ENCODE results near the gene HPCAL1.

HPCAL1 gene

GRCh38 chr2:10431797-10432196, 129.1 kb downstream of the HPCAL1 start:
- peaks cover 4% of the 10 kb centered on the region for H3K4me1 ChIP-seq (ENCODE audit: control insufficient read depth, insufficient read depth, low read length, poor library complexity, severe bottlenecking)
- no peak overlapping the region for H3K4me3 ChIP-seq (ENCODE audit: extremely low read depth, insufficient read depth, low read length, poor library complexity, severe bottlenecking)
- no peak overlapping the region for H3K27ac ChIP-seq (ENCODE audit: low read depth, low read length, severe bottlenecking)
- H3K36me3 ChIP-seq (ENCODE audit: control insufficient read depth, insufficient read depth, low read length): no peaks in the 10 kb centered on the region
- H3K9me3 ChIP-seq (ENCODE audit: control insufficient read depth, low read length): no peaks in the 10 kb centered on the region
- whole genome bisulfite sequencing, 2 experiments (ENCODE audit: insufficient coverage in 2 of 2): 82 to 84% methylated on average over 10 to 15 of the region's 16 CpGs

- no peaks in the 10 kb centered on the region for H3K9me3 ChIP-seq (ENCODE audit: control insufficient read depth, low read length)
- WGBS, 2 experiments (ENCODE audit: insufficient coverage in 2 of 2): 34 to 42% methylated on average over 34 to 37 of the region's 49 CpGs
- no peaks in the 10 kb centered on the region for H3K36me3 ChIP-seq (ENCODE audit: control insufficient read depth, insufficient read depth, low read length)
- peak overlapping the region; percentile 16 for H3K4me3 ChIP-seq (ENCODE audit: extremely low read depth, insufficient read depth, low read length, poor library complexity, severe bottlenecking)
- H3K27ac ChIP-seq (ENCODE audit: low read depth, low read length, severe bottlenecking): no peak overlapping the region
- H3K4me1 ChIP-seq (ENCODE audit: control insufficient read depth, insufficient read depth, low read length, poor library complexity, severe bottlenecking): peaks cover 4% of the 10 kb centered on the region
Observed at GRCh38 chr2:10432311-10433181, 129.8 kb downstream of the HPCAL1 start.

GRCh38 chr2:10433264-10433946, 130.7 kb downstream of the HPCAL1 start:
- WGBS, 2 experiments (ENCODE audit: insufficient coverage in 2 of 2): 88 to 96% methylated on average over 7 to 8 of the region's 10 CpGs
- Histone ChIP-seq H3K36me3 (ENCODE audit: control insufficient read depth, insufficient read depth, low read length) (no peaks in the 10 kb centered on the region), H3K9me3 (ENCODE audit: control insufficient read depth, low read length) (no peaks in the 10 kb centered on the region), H3K27ac (ENCODE audit: low read depth, low read length, severe bottlenecking) (no peak overlapping the region), H3K4me3 (ENCODE audit: extremely low read depth, insufficient read depth, low read length, poor library complexity, severe bottlenecking) (no peak overlapping the region), H3K4me1 (ENCODE audit: control insufficient read depth, insufficient read depth, low read length, poor library complexity, severe bottlenecking) (peaks cover 4% of the 10 kb centered on the region)

GRCh38 chr2:10433947-10434885, 131.5 kb downstream of the HPCAL1 start:
- Histone ChIP-seq H3K4me3 (ENCODE audit: extremely low read depth, insufficient read depth, low read length, poor library complexity, severe bottlenecking) (no peak overlapping the region), H3K27ac (ENCODE audit: low read depth, low read length, severe bottlenecking) (no peak overlapping the region), H3K4me1 (ENCODE audit: control insufficient read depth, insufficient read depth, low read length, poor library complexity, severe bottlenecking) (peaks cover 4% of the 10 kb centered on the region), H3K36me3 (ENCODE audit: control insufficient read depth, insufficient read depth, low read length) (peaks cover 3% of the 10 kb centered on the region), H3K9me3 (ENCODE audit: control insufficient read depth, low read length) (no peaks in the 10 kb centered on the region)
- 85 to 90% methylated on average over 9 to 16 of the region's 19 CpGs for WGBS, 2 experiments (ENCODE audit: insufficient coverage in 2 of 2)

- WGBS, 2 experiments (ENCODE audit: insufficient coverage in 2 of 2): 36 to 47% methylated on average over 24 to 28 of the region's 28 CpGs
- Histone ChIP-seq H3K4me1 (ENCODE audit: control insufficient read depth, insufficient read depth, low read length, poor library complexity, severe bottlenecking) (peaks cover 4% of the 10 kb centered on the region), H3K27ac (ENCODE audit: low read depth, low read length, severe bottlenecking) (no peak overlapping the region), H3K4me3 (ENCODE audit: extremely low read depth, insufficient read depth, low read length, poor library complexity, severe bottlenecking) (no peak overlapping the region), H3K9me3 (ENCODE audit: control insufficient read depth, low read length) (no peaks in the 10 kb centered on the region), H3K36me3 (ENCODE audit: control insufficient read depth, insufficient read depth, low read length) (peaks cover 12% of the 10 kb centered on the region)
Observed at GRCh38 chr2:10434886-10435819, 132.4 kb downstream of the HPCAL1 start.

- no peak overlapping the region for H3K4me3 ChIP-seq (ENCODE audit: extremely low read depth, insufficient read depth, low read length, poor library complexity, severe bottlenecking)
- H3K36me3 ChIP-seq (ENCODE audit: control insufficient read depth, insufficient read depth, low read length): peaks cover 19% of the 10 kb centered on the region
- H3K9me3 ChIP-seq (ENCODE audit: control insufficient read depth, low read length): no peaks in the 10 kb centered on the region
- no peak overlapping the region for H3K27ac ChIP-seq (ENCODE audit: low read depth, low read length, severe bottlenecking)
- WGBS, 2 experiments (ENCODE audit: insufficient coverage in 2 of 2): 90 to 91% methylated on average over 10 of the region's 14 CpGs
- peaks cover 4% of the 10 kb centered on the region for H3K4me1 ChIP-seq (ENCODE audit: control insufficient read depth, insufficient read depth, low read length, poor library complexity, severe bottlenecking)
Observed at GRCh38 chr2:10435820-10436204, 133.1 kb downstream of the HPCAL1 start.

- Histone ChIP-seq H3K9me3 (ENCODE audit: control insufficient read depth, low read length) (no peaks in the 10 kb centered on the region), H3K4me3 (ENCODE audit: extremely low read depth, insufficient read depth, low read length, poor library complexity, severe bottlenecking) (no peak overlapping the region), H3K27ac (ENCODE audit: low read depth, low read length, severe bottlenecking) (no peak overlapping the region), H3K36me3 (ENCODE audit: control insufficient read depth, insufficient read depth, low read length) (peaks cover 27% of the 10 kb centered on the region), H3K4me1 (ENCODE audit: control insufficient read depth, insufficient read depth, low read length, poor library complexity, severe bottlenecking) (peaks cover 4% of the 10 kb centered on the region)
- 81 to 83% methylated on average over 13 of the region's 13 CpGs for WGBS, 2 experiments (ENCODE audit: insufficient coverage in 2 of 2)
Observed at GRCh38 chr2:10436583-10437110, 133.9 kb downstream of the HPCAL1 start.

- Histone ChIP-seq H3K36me3 (ENCODE audit: control insufficient read depth, insufficient read depth, low read length) (peaks cover 39% of the 10 kb centered on the region), H3K4me1 (ENCODE audit: control insufficient read depth, insufficient read depth, low read length, poor library complexity, severe bottlenecking) (peaks cover 4% of the 10 kb centered on the region), H3K4me3 (ENCODE audit: extremely low read depth, insufficient read depth, low read length, poor library complexity, severe bottlenecking) (no peak overlapping the region), H3K9me3 (ENCODE audit: control insufficient read depth, low read length) (no peaks in the 10 kb centered on the region), H3K27ac (ENCODE audit: low read depth, low read length, severe bottlenecking) (no peak overlapping the region)
- WGBS, 2 experiments (ENCODE audit: insufficient coverage in 2 of 2): 85 to 93% methylated on average over 5 to 6 of the region's 9 CpGs
Observed at GRCh38 chr2:10437806-10438205, 135.1 kb downstream of the HPCAL1 start.

- Histone ChIP-seq H3K36me3 (ENCODE audit: control insufficient read depth, insufficient read depth, low read length) (peaks cover 48% of the 10 kb centered on the region), H3K27ac (ENCODE audit: low read depth, low read length, severe bottlenecking) (no peak overlapping the region)
- WGBS, 2 experiments (ENCODE audit: insufficient coverage in 2 of 2): 94 to 96% methylated on average over 14 of the region's 14 CpGs
Observed at GRCh38 chr2:10438688-10439087, 136.0 kb downstream of the HPCAL1 start.

More at GRCh38 chr2:10438688-10439087, 136.0 kb downstream of the HPCAL1 start:
- Histone ChIP-seq H3K4me3 (ENCODE audit: extremely low read depth, insufficient read depth, low read length, poor library complexity, severe bottlenecking) (no peak overlapping the region), H3K4me1 (ENCODE audit: control insufficient read depth, insufficient read depth, low read length, poor library complexity, severe bottlenecking) (peaks cover 4% of the 10 kb centered on the region), H3K9me3 (ENCODE audit: control insufficient read depth, low read length) (no peaks in the 10 kb centered on the region)

Measured in mesodermal cell (in vitro differentiated cells).